ENCODE measurements around the gene HACD2.
A peak's percentile ranks its signal among the peaks of the same experiment; 100 is the strongest.
"Not testable (repeated sequence)": the region's sequence is repeated elsewhere in the genome, so short reads cannot be mapped to it uniquely, and the experiment has no call there.

Gene HACD2

DNA sequence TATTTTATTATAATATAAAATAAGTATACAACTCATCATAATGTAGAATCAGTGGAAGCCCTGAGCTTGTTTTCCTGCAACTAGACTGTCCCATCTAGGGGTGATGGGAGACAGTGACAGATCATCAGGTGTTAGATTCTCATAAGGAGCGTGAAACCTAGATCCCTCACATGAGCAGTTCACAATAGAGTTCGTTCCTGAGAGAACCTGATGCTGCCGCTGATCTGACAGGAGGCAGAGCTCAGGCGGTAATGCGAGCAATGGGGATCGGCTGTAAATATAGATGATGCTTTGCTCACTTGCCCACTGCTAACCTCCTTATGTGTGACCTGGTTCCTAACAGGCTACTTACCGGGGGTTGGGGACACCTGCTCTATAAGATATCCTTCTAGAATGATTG is 26.8 kb upstream of the HACD2 start:
- H3K36me3 ChIP-seq (ENCODE audit: control insufficient read depth in 2 of 2, insufficient read depth in 1 of 2, low read length in 2 of 2), result peaks cover 0 to 22% of the 10 kb centered on the region in 2 experiments; a peak in 1 of 3 replicates
- POLR2A ChIA-PET; H3K4me1 ChIP-seq (ENCODE audit: control insufficient read depth, insufficient read depth, low read length); H3K27ac ChIP-seq (ENCODE audit: extremely low read depth, low read depth, low read length); H3K9me3 ChIP-seq (ENCODE audit: control insufficient read depth, insufficient read depth, low read depth, low read length); H3K4me3 ChIP-seq (ENCODE audit: low read depth, low read length); CTCF ChIA-PET: not testable (repeated sequence)
- TF ChIP-seq ZNF610 (tag by site-specific recombination; IDR thresholded peaks at IDR 0.05; ENCODE audit: borderline replicate concordance), result peak; percentile 46; the same call in 1 of the 2 replicates

DNA sequence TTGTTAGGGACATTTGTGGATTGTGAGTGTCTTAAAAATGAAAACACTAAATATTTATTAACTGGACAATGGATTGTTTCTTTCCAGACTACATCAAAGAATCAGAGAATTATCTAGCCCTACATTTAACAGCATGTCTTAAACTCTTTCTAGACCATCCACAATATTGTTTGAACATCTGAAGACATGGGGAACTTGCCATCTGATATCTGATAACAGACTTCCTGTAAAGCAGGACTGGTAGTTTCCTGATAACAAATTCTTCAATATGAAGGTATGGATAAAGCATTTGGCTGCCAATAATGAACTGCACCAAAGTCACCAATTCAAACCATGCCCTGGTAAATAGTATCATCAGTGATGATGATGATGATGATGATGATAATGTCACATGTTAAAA is 26.2 kb upstream of the HACD2 start:
- TF ChIP-seq, protein P1, sequence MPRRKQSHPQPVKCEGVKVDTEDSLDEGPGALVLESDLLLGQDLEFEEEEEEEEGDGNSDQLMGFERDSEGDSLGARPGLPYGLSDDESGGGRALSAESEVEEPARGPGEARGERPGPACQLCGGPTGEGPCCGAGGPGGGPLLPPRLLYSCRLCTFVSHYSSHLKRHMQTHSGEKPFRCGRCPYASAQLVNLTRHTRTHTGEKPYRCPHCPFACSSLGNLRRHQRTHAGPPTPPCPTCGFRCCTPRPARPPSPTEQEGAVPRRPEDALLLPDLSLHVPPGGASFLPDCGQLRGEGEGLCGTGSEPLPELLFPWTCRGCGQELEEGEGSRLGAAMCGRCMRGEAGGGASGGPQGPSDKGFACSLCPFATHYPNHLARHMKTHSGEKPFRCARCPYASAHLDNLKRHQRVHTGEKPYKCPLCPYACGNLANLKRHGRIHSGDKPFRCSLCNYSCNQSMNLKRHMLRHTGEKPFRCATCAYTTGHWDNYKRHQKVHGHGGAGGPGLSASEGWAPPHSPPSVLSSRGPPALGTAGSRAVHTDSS (tag by site-specific recombination; IDR thresholded peaks at IDR 0.05), result peak; percentile 75
- no peak for TF ChIP-seq MEIS1 (CRISPR knock-in tag; IDR thresholded peaks at IDR 0.05; ENCODE audit: borderline replicate concordance)
- H3K27ac ChIP-seq (ENCODE audit: extremely low read depth, low read depth, low read length), result no peak overlapping the region
- CTCF ChIA-PET, result no interaction called here
- POLR2A ChIA-PET, result no interaction called here
- peaks cover 0 to 22% of the 10 kb centered on the region in 2 experiments; a peak in 1 of 3 replicates for H3K36me3 ChIP-seq (ENCODE audit: control insufficient read depth in 2 of 2, insufficient read depth in 1 of 2, low read length in 2 of 2)
- H3K4me3 ChIP-seq (ENCODE audit: low read depth, low read length), result no peak overlapping the region
- no peaks in the 10 kb centered on the region for H3K4me1 ChIP-seq (ENCODE audit: control insufficient read depth, insufficient read depth, low read length)
- H3K9me3 ChIP-seq (ENCODE audit: control insufficient read depth, insufficient read depth, low read depth, low read length), result no peaks in the 10 kb centered on the region

DNA sequence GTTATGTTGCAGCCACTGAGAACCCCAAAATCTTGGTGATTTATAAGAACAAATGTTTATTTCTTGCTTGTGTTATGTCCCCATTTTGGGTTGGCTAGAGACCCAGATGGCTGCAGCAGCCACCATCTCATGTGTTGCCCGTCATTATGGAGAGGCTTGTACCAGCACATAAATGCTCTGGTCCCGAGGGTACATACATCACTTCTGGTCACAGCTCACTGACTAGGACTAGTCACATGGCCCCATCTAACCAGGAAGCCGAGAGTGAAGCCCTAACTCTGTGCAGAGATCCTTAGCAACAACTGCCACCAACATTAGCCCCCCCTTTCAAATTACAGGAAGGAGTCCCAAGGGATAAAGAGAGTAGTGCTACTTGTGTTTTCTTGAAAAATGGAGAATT is 25.5 kb upstream of the HACD2 start:
- TF ChIP-seq ZBTB21 (tag by site-specific recombination; IDR thresholded peaks at IDR 0.05) (no peak), ZNF10 (tag by site-specific recombination; IDR thresholded peaks at IDR 0.05) (no peak), ZNF19 (tag by site-specific recombination; IDR thresholded peaks at IDR 0.05; ENCODE audit: low read depth) (no peak), ZFP69B (tag by site-specific recombination; IDR thresholded peaks at IDR 0.05) (no peak), ZBTB20 (tag by site-specific recombination; IDR thresholded peaks at IDR 0.05) (no peak), ZNF221 (tag by site-specific recombination; IDR thresholded peaks at IDR 0.05; ENCODE audit: borderline replicate concordance) (no peak)
- TF ChIP-seq, protein P2, sequence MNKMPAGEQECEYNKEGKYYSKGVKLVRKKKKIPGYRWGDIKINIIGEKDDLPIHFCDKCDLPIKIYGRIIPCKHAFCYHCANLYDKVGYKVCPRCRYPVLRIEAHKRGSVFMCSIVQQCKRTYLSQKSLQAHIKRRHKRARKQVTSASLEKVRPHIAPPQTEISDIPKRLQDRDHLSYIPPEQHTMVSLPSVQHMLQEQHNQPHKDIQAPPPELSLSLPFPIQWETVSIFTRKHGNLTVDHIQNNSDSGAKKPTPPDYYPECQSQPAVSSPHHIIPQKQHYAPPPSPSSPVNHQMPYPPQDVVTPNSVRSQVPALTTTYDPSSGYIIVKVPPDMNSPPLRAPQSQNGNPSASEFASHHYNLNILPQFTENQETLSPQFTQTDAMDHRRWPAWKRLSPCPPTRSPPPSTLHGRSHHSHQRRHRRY (tag by site-specific recombination; IDR thresholded peaks at IDR 0.05), result no peak
- TF ChIP-seq, protein P3, sequence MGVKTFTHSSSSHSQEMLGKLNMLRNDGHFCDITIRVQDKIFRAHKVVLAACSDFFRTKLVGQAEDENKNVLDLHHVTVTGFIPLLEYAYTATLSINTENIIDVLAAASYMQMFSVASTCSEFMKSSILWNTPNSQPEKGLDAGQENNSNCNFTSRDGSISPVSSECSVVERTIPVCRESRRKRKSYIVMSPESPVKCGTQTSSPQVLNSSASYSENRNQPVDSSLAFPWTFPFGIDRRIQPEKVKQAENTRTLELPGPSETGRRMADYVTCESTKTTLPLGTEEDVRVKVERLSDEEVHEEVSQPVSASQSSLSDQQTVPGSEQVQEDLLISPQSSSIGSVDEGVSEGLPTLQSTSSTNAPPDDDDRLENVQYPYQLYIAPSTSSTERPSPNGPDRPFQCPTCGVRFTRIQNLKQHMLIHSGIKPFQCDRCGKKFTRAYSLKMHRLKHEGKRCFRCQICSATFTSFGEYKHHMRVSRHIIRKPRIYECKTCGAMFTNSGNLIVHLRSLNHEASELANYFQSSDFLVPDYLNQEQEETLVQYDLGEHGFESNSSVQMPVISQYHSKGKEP (tag by site-specific recombination; IDR thresholded peaks at IDR 0.05), result no peak
- TF ChIP-seq, protein P4, sequence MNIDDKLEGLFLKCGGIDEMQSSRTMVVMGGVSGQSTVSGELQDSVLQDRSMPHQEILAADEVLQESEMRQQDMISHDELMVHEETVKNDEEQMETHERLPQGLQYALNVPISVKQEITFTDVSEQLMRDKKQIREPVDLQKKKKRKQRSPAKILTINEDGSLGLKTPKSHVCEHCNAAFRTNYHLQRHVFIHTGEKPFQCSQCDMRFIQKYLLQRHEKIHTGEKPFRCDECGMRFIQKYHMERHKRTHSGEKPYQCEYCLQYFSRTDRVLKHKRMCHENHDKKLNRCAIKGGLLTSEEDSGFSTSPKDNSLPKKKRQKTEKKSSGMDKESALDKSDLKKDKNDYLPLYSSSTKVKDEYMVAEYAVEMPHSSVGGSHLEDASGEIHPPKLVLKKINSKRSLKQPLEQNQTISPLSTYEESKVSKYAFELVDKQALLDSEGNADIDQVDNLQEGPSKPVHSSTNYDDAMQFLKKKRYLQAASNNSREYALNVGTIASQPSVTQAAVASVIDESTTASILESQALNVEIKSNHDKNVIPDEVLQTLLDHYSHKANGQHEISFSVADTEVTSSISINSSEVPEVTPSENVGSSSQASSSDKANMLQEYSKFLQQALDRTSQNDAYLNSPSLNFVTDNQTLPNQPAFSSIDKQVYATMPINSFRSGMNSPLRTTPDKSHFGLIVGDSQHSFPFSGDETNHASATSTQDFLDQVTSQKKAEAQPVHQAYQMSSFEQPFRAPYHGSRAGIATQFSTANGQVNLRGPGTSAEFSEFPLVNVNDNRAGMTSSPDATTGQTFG (tag by site-specific recombination; IDR thresholded peaks at IDR 0.05; ENCODE audit: borderline replicate concordance), result no peak
- TF ChIP-seq, protein P5, sequence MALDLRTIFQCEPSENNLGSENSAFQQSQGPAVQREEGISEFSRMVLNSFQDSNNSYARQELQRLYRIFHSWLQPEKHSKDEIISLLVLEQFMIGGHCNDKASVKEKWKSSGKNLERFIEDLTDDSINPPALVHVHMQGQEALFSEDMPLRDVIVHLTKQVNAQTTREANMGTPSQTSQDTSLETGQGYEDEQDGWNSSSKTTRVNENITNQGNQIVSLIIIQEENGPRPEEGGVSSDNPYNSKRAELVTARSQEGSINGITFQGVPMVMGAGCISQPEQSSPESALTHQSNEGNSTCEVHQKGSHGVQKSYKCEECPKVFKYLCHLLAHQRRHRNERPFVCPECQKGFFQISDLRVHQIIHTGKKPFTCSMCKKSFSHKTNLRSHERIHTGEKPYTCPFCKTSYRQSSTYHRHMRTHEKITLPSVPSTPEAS (tag by site-specific recombination; IDR thresholded peaks at IDR 0.05), result no peak
- H3K9me3 ChIP-seq (ENCODE audit: control insufficient read depth, insufficient read depth, low read depth, low read length), result no peaks in the 10 kb centered on the region
- H3K36me3 ChIP-seq (ENCODE audit: control insufficient read depth in 2 of 2, insufficient read depth in 1 of 2, low read length in 2 of 2), result peaks cover 0 to 22% of the 10 kb centered on the region in 2 experiments; a peak in 1 of 3 replicates
- CTCF ChIA-PET, result no interaction called here
- H3K4me3 ChIP-seq (ENCODE audit: low read depth, low read length), result no peak overlapping the region
- H3K27ac ChIP-seq (ENCODE audit: extremely low read depth, low read depth, low read length), result no peak overlapping the region
- POLR2A ChIA-PET, result no interaction called here
- no peaks in the 10 kb centered on the region for H3K4me1 ChIP-seq (ENCODE audit: control insufficient read depth, insufficient read depth, low read length)

Measured in HEK293 (cell line).